Panc1 (cell line): ENCODE data around the gene THAP3. TPM values are rescaled to one million over a fixed set of nuclear protein-coding genes. Genes with fewer than 3 reads are reported as not detected.

ENCODE experiments used
- ATAC-seq: fragments of 200-7000 bp; cut with Tn5 transposase; 2 replicates; pipeline ENCODE4 v1.9.1; 2020; ENCODE audit warnings: mild to moderate bottlenecking, moderate library complexity
- BruUV-seq: library from RNA; stranded (reverse); fragments of 400-500 nt; replicated peaks from 2 replicates; lab custom pipeline; 2021; lab: Mats Ljungman, UMichigan
- CTCF ChIA-PET: fragments of 300-600 bp; sonication (Branson Sonifier 250); formaldehyde crosslinking; loops from one replicate; lab custom pipeline; 2022; ENCODE audit warnings: antibody characterized with exemption; lab: Charles Lee
- POLR2A ChIA-PET: fragments of 300-600 bp; sonication (Branson Sonifier 250); formaldehyde crosslinking; loops from one replicate; lab custom pipeline; 2022; ENCODE audit warnings: antibody characterized with exemption; lab: Charles Lee
- DNase-seq: peaks from one replicate; pipeline ENCODE4 v3.0.0-alpha.2; 2010; ENCODE audit warnings: low read depth, low spot score
- H3K27ac ChIP-seq: 2 replicates; pipeline ENCODE4 v1.5.1; 2011; ENCODE audit warnings: mild to moderate bottlenecking, low read length, inconsistent platforms
- H3K27me3 ChIP-seq: fragments of 200-500 bp; sonication (Bioruptor generic); 2 replicates; pipeline ENCODE4 v1.6.0; 2014; ENCODE audit warnings: low read length, inconsistent platforms; ENCODE audit not compliant: control insufficient read depth, insufficient read depth
- H3K36me3 ChIP-seq: fragments of 200-500 bp; sonication (Bioruptor generic); 2 replicates; pipeline ENCODE4 v1.5.1; 2014; ENCODE audit warnings: inconsistent platforms, mild to moderate bottlenecking, low read length, moderate library complexity; ENCODE audit not compliant: control insufficient read depth, insufficient read depth
- H3K4me1 ChIP-seq: 2 replicates; pipeline ENCODE4 v1.5.1; 2011; ENCODE audit warnings: inconsistent platforms, mild to moderate bottlenecking, low read length, moderate library complexity; ENCODE audit not compliant: control insufficient read depth, insufficient read depth
- H3K4me3 ChIP-seq, 2 experiments: 2 replicates each; pipeline ENCODE4 v1.5.1; 2011 to 2012; ENCODE audit warnings: low read depth in 2 of 2, low read length in 2 of 2, mild to moderate bottlenecking in 2 of 2, inconsistent platforms in 1 of 2, moderate library complexity in 1 of 2
- H3K9me3 ChIP-seq: fragments of 200-500 bp; sonication (Bioruptor generic); 2 replicates; pipeline ENCODE4 v1.5.1; 2014; ENCODE audit warnings: low read depth, mild to moderate bottlenecking, inconsistent platforms, low read length, moderate library complexity; ENCODE audit not compliant: control insufficient read depth, insufficient read depth
- CTCF ChIP-seq: fragments of 450-650 bp; IDR thresholded peaks from 2 replicates; pipeline ENCODE4 v1.5.1; 2017; ENCODE audit warnings: mild to moderate bottlenecking
- POLR2AphosphoS5 ChIP-seq: IDR thresholded peaks from 2 replicates; pipeline ENCODE4 v1.6.1; 2012; ENCODE audit warnings: mild to moderate bottlenecking, low read depth, low read length, moderate library complexity
- SIN3A ChIP-seq: IDR thresholded peaks from 2 replicates; pipeline ENCODE4 v1.6.1; 2012; ENCODE audit warnings: low read depth, mild to moderate bottlenecking, low read length, moderate library complexity, borderline replicate concordance; ENCODE audit not compliant: insufficient read depth
- TCF7L2 ChIP-seq: IDR thresholded peaks from 2 replicates; pipeline ENCODE4 v1.6.1; 2011; ENCODE audit warnings: mild to moderate bottlenecking, low read depth, low read length, inconsistent platforms
- in situ Hi-C: cut with HindIII; loops from 2 replicates; pipeline ENCODE4 v1.10.0; 2016; ENCODE audit warnings: low sequenced_read_pairs, low pct_unique_long_range_greater_than_20kb
- intact Hi-C: fragments of 100-400 bp; cut with micrococcal nuclease; formaldehyde crosslinking; loops from one replicate; pipeline ENCODE4 v1.10.0; 2022; ENCODE audit not compliant: unreplicated experiment
- total RNA-seq: library from RNA; stranded (reverse); gene quantifications from one replicate; pipeline ENCODE4 v1.2.1, GENCODE V29; 2021; ENCODE audit not compliant: unreplicated experiment
- TF ChIP-seq, protein P1 (sequence below), 2 experiments: IDR thresholded peaks; 2 replicates each; pipeline ENCODE4 v1.6.1; 2011 to 2012; ENCODE audit warnings: low read depth in 2 of 2, control low read depth in 1 of 2, low read length in 1 of 2, mild to moderate bottlenecking in 1 of 2, moderate library complexity in 1 of 2; ENCODE audit not compliant: insufficient read depth in 1 of 2

Gene THAP3
- total RNA-seq, 1 experiment from 2014 or later, result 24.9 TPM

GRCh38 chr1:6648556-6648955 lies 23.9 kb downstream of the THAP3 start:
- in situ Hi-C loops, result no loop called here
- H3K36me3 ChIP-seq, result peaks cover 1% of the 10 kb centered on the region; the same call in 1 of the 2 replicates
- intact Hi-C loops, result no loop called here
- TF ChIP-seq SIN3A (no peak), CTCF (no peak), TCF7L2 (no peak), POLR2AphosphoS5 (no peak)
- TF ChIP-seq, protein P1, sequence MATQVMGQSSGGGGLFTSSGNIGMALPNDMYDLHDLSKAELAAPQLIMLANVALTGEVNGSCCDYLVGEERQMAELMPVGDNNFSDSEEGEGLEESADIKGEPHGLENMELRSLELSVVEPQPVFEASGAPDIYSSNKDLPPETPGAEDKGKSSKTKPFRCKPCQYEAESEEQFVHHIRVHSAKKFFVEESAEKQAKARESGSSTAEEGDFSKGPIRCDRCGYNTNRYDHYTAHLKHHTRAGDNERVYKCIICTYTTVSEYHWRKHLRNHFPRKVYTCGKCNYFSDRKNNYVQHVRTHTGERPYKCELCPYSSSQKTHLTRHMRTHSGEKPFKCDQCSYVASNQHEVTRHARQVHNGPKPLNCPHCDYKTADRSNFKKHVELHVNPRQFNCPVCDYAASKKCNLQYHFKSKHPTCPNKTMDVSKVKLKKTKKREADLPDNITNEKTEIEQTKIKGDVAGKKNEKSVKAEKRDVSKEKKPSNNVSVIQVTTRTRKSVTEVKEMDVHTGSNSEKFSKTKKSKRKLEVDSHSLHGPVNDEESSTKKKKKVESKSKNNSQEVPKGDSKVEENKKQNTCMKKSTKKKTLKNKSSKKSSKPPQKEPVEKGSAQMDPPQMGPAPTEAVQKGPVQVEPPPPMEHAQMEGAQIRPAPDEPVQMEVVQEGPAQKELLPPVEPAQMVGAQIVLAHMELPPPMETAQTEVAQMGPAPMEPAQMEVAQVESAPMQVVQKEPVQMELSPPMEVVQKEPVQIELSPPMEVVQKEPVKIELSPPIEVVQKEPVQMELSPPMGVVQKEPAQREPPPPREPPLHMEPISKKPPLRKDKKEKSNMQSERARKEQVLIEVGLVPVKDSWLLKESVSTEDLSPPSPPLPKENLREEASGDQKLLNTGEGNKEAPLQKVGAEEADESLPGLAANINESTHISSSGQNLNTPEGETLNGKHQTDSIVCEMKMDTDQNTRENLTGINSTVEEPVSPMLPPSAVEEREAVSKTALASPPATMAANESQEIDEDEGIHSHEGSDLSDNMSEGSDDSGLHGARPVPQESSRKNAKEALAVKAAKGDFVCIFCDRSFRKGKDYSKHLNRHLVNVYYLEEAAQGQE (IDR thresholded peaks at IDR 0.05; ENCODE audit: insufficient read depth in 1 of 2, low read depth in 2 of 2, low read length in 1 of 2), result no peak
- DNase-seq (no peak), ATAC-seq (no peak)
- no peaks in the 10 kb centered on the region for H3K4me1 ChIP-seq
- H3K27ac ChIP-seq, result no peak overlapping the region
- H3K27me3 ChIP-seq, result no peaks in the 10 kb centered on the region
- no peak overlapping the region for H3K4me3 ChIP-seq
- CTCF ChIA-PET, result no interaction called here
- BruUV-seq, result no TSS peak
- POLR2A ChIA-PET, result interaction anchor here (0.7 kb wide), 1 partner anchor 136 kb away, joined by 3 read pairs; no protein-coding TSS in a partner anchor
- no peaks in the 10 kb centered on the region for H3K9me3 ChIP-seq

- Histone ChIP-seq H3K9me3 (no peaks in the 10 kb centered on the region), H3K4me3 (no peak overlapping the region), H3K36me3 (peaks cover 10% of the 10 kb centered on the region), H3K27me3 (no peaks in the 10 kb centered on the region), H3K4me1 (no peaks in the 10 kb centered on the region), H3K27ac (no peak overlapping the region)
- ATAC-seq (no peak), DNase-seq (no peak)
- POLR2A ChIA-PET, result no interaction called here
- intact Hi-C loops, result no loop called here
- in situ Hi-C loops, result no loop called here
- TF ChIP-seq SIN3A, result no peak
- TF ChIP-seq CTCF, result no peak
- TF ChIP-seq POLR2AphosphoS5, result no peak
- TF ChIP-seq TCF7L2, result no peak
- TF ChIP-seq, protein P1 (IDR thresholded peaks at IDR 0.05; ENCODE audit: insufficient read depth in 1 of 2, low read depth in 2 of 2, low read length in 1 of 2), result no peak
- CTCF ChIA-PET, result no interaction called here
- no TSS peak for BruUV-seq
Measured at GRCh38 chr1:6651909-6652308, 27.2 kb downstream of the THAP3 start.
